ENCODE data around the gene ARRB2. TPM values are rescaled to one million over a fixed set of nuclear protein-coding genes. Genes with fewer than 3 reads are reported as not detected.

Gene ARRB2
- total RNA-seq, 1 experiment from 2014 or later = 25.1 TPM

DNA sequence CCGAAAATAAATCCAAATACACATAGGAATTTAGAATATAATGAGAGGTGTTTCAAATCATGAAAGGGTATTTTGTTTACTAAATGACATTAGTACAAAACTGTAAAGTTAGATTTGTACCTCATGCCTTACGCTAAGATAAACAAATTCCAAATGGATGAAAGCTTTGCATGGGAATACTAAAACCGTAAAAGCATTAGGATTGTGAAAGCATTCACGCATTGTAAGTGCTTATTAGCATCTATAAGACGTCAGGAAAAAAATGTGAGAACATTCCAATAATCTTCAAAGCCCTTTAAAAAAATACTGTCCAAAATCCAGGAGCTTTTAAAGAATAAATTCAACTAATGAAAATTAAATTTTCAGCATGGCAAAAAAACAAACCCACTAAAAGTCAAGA, 44.1 kb upstream of the ARRB2 start:
- no peak for DNase-seq (ENCODE audit: unreplicated experiment)
- Mint-ChIP-seq H3K4me1 (ENCODE audit: insufficient read depth, unreplicated experiment) (no peaks in the 10 kb centered on the region), H3K9me3 (ENCODE audit: unreplicated experiment) (no peaks in the 10 kb centered on the region), H3K27ac (ENCODE audit: low read depth, unreplicated experiment) (no peak overlapping the region), H3K36me3 (ENCODE audit: insufficient read depth, unreplicated experiment) (peaks cover 18% of the 10 kb centered on the region), H3K27me3 (ENCODE audit: insufficient read depth, unreplicated experiment) (peaks cover 48% of the 10 kb centered on the region), H3K4me3 (ENCODE audit: unreplicated experiment) (no peak overlapping the region)
- CTCF ChIA-PET = interaction anchor here (0.7 to 0.8 kb wide), 3 partner anchors 10 to 223 kb away, joined by 3 read pairs; no protein-coding TSS in a partner anchor
- intact Hi-C loops (cut with micrococcal nuclease) = no loop called here
- TF ChIP-seq, protein P1, sequence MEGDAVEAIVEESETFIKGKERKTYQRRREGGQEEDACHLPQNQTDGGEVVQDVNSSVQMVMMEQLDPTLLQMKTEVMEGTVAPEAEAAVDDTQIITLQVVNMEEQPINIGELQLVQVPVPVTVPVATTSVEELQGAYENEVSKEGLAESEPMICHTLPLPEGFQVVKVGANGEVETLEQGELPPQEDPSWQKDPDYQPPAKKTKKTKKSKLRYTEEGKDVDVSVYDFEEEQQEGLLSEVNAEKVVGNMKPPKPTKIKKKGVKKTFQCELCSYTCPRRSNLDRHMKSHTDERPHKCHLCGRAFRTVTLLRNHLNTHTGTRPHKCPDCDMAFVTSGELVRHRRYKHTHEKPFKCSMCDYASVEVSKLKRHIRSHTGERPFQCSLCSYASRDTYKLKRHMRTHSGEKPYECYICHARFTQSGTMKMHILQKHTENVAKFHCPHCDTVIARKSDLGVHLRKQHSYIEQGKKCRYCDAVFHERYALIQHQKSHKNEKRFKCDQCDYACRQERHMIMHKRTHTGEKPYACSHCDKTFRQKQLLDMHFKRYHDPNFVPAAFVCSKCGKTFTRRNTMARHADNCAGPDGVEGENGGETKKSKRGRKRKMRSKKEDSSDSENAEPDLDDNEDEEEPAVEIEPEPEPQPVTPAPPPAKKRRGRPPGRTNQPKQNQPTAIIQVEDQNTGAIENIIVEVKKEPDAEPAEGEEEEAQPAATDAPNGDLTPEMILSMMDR (IDR thresholded peaks at IDR 0.05; ENCODE audit: unreplicated experiment) = no peak
- BruUV-seq (replicated peaks) = no TSS peak
- POLR2A ChIA-PET = interaction anchor here (0.6 to 2.4 kb wide), 3 partner anchors 9 to 113 kb away, joined by 3 to 10 read pairs (median 4); no protein-coding TSS in a partner anchor

DNA sequence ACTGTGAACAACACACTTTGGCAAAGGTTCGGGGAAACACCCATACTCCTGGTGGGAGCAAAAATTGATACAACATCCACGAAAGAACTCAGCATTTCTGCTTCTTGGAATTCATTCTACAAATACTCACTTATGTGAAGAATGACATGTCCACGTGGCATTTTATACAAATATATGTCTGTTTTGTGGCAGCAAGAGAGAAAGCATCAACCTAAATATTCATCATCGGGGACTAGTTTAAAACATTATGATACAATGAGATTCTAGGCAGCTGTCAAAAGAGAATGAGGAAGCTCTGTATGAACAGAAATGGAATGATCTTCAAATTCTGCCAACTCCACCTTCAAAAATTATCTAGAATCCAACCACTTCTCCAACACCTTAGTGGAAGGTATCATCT, 43.3 kb upstream of the ARRB2 start:
- peaks cover 27% of the 10 kb centered on the region for H3K36me3 Mint-ChIP-seq (ENCODE audit: insufficient read depth, unreplicated experiment)
- peaks cover 43% of the 10 kb centered on the region for H3K27me3 Mint-ChIP-seq (ENCODE audit: insufficient read depth, unreplicated experiment)
- TF ChIP-seq, protein P1 (IDR thresholded peaks at IDR 0.05; ENCODE audit: unreplicated experiment) = no peak
- intact Hi-C loops (cut with micrococcal nuclease) = no loop called here
- POLR2A ChIA-PET = interaction anchor here (2.4 kb wide), 1 partner anchor 13 kb away, joined by 10 read pairs; no protein-coding TSS in a partner anchor
- no peak for DNase-seq (ENCODE audit: unreplicated experiment)
- CTCF ChIA-PET = interaction anchor here (0.7 kb wide), 1 partner anchor 222 kb away, joined by 3 read pairs; no protein-coding TSS in a partner anchor
- H3K27ac Mint-ChIP-seq (ENCODE audit: low read depth, unreplicated experiment) = no peak overlapping the region
- no TSS peak for BruUV-seq (replicated peaks)
- H3K9me3 Mint-ChIP-seq (ENCODE audit: unreplicated experiment) = no peaks in the 10 kb centered on the region
- H3K4me1 Mint-ChIP-seq (ENCODE audit: insufficient read depth, unreplicated experiment) = no peaks in the 10 kb centered on the region
- no peak overlapping the region for H3K4me3 Mint-ChIP-seq (ENCODE audit: unreplicated experiment)

DNA sequence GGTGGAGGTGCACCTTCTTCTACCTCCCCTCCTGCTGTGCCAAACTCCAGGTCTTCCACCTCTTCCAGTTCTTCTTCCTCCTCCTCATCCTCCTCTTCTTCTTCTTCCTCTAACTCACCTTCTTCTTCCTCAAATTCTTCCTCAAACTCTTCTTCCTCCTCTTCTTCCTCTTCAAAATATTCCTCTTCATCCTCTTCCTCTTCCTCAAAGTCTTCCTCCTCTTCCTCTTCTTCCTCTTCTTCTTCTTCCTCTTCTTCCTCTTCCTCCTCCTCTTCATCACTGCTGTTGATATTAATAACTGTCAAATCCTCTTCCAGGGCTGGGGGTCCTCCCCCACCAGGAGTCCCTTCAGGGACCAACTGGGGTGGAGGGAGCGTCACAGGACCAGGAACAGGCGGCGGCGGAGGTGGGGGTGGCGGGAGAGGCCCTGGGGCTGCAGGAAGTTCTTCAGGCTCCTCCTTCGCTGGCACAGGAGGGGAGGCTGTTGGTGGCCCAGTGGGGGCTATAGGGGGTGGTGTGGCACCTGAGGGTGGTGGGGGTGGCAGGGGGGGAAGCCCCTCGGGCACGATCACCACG, 38.3 kb upstream of the ARRB2 start:
- ChIA-PET POLR2A (no interaction called here), CTCF (interaction anchor here (0.7 kb wide), 1 partner anchor 209 kb away, joined by 4 read pairs; no protein-coding TSS in a partner anchor)
- Mint-ChIP-seq H3K27ac (ENCODE audit: low read depth, unreplicated experiment) (no peak overlapping the region), H3K9me3 (ENCODE audit: unreplicated experiment) (no peaks in the 10 kb centered on the region), H3K4me3 (ENCODE audit: unreplicated experiment) (no peak overlapping the region), H3K27me3 (ENCODE audit: insufficient read depth, unreplicated experiment) (peaks cover 13% of the 10 kb centered on the region), H3K36me3 (ENCODE audit: insufficient read depth, unreplicated experiment) (peaks cover 52% of the 10 kb centered on the region), H3K4me1 (ENCODE audit: insufficient read depth, unreplicated experiment) (no peaks in the 10 kb centered on the region)
- BruUV-seq (replicated peaks) = no TSS peak
- TF ChIP-seq, protein P1 (IDR thresholded peaks at IDR 0.05; ENCODE audit: unreplicated experiment) = no peak
- DNase-seq (ENCODE audit: unreplicated experiment) = no peak
- intact Hi-C loops (cut with micrococcal nuclease) = no loop called here

DNA sequence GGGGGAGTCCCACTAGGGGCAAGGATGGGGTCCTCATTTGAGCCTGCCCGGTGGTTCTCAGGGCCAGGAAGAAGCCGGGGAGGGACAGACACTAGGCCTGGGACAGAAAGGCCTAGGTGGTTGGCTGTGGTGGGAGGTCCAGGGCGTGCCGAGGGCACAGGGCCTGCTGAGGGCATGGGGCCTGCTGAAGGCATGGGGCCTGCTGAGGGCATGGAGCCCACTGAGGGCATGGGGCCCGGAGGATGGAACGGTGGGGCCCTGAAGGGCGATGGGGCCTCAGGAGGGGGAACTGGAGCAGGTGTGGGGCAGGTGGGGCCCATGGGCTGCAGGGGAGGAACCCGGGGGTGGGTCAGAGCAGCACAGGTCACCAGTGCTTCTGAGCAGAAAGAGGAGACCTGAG, 37.7 kb upstream of the ARRB2 start:
- Mint-ChIP-seq H3K36me3 (ENCODE audit: insufficient read depth, unreplicated experiment) (peaks cover 57% of the 10 kb centered on the region), H3K27ac (ENCODE audit: low read depth, unreplicated experiment) (peak overlapping the region; percentile 31), H3K4me1 (ENCODE audit: insufficient read depth, unreplicated experiment) (no peaks in the 10 kb centered on the region), H3K4me3 (ENCODE audit: unreplicated experiment) (no peak overlapping the region), H3K27me3 (ENCODE audit: insufficient read depth, unreplicated experiment) (peaks cover 7% of the 10 kb centered on the region), H3K9me3 (ENCODE audit: unreplicated experiment) (no peaks in the 10 kb centered on the region)
- CTCF ChIA-PET = no interaction called here
- TF ChIP-seq, protein P1 (IDR thresholded peaks at IDR 0.05; ENCODE audit: unreplicated experiment) = no peak
- BruUV-seq (replicated peaks) = no TSS peak
- intact Hi-C loops (cut with micrococcal nuclease) = no loop called here
- DNase-seq (ENCODE audit: unreplicated experiment) = no peak
- POLR2A ChIA-PET = no interaction called here

All from MCF 10A (cell line).